K562 (cell line): Measurements from ENCODE around the gene GDF15. TPM values are rescaled to one million over a fixed set of nuclear protein-coding genes. Genes with fewer than 3 reads are reported as not detected.

Experiments
- CCAR2 ChIP-seq: fragments of 200-400 bp; formaldehyde crosslinking; IDR thresholded peaks from 2 replicates; pipeline ENCODE4 v1.6.1; 2017; ENCODE audit warnings: mild to moderate bottlenecking, low read depth, low read length
- CHD4 ChIP-seq: fragments of 200-600 bp; sonication (generic); IDR thresholded peaks from 3 replicates; pipeline ENCODE4 v1.6.1; 2012; ENCODE audit warnings: low read depth, mild to moderate bottlenecking, mixed read lengths, low read length, inconsistent platforms; ENCODE audit not compliant: insufficient read depth, insufficient replicate concordance, poor library complexity, severe bottlenecking
- CXXC5 ChIP-seq: fragments of 250-450 bp; sonication (Bioruptor Pico); IDR thresholded peaks from 2 replicates; pipeline ENCODE4 v1.8.0; 2022; ENCODE audit warnings: inconsistent platforms, mild to moderate bottlenecking, moderate library complexity
- DMBX1 ChIP-seq: fragments of 250-450 bp; sonication (Bioruptor Pico); IDR thresholded peaks from 2 replicates; pipeline ENCODE4 v1.8.0; 2022; ENCODE audit warnings: inconsistent platforms, mild to moderate bottlenecking, moderate library complexity, borderline replicate concordance
- EHMT2 ChIP-seq: fragments of 450-650 bp; IDR thresholded peaks from 2 replicates; pipeline ENCODE4 v1.6.1; 2018; ENCODE audit warnings: antibody characterized with exemption
- ELF4 ChIP-seq: fragments of 450-650 bp; formaldehyde crosslinking; IDR thresholded peaks from 2 replicates; pipeline ENCODE4 v1.4.0; 2022; ENCODE audit warnings: missing genetic modification characterization
- ETV6 ChIP-seq, 3 experiments: fragments of 150-350 bp in 1 of 3; sonication (generic) in 1 of 3; formaldehyde crosslinking in 1 of 3; IDR thresholded peaks; 2 replicates each; pipeline versions ENCODE4 v1.6.1 to v1.8.0; 2014 to 2022; ENCODE audit warnings: borderline replicate concordance in 2 of 3, low read depth in 2 of 3, antibody characterized with exemption in 1 of 3, low read length in 1 of 3, mild to moderate bottlenecking in 1 of 3, missing genetic modification reagents in 1 of 3
- HDAC3 ChIP-seq: fragments of 450-650 bp; IDR thresholded peaks from 2 replicates; pipeline ENCODE4 v1.6.1; 2018; ENCODE audit warnings: borderline replicate concordance, mild to moderate bottlenecking, moderate library complexity; ENCODE audit not compliant: partially characterized antibody
- HDAC6 ChIP-seq: IDR thresholded peaks from 2 replicates; pipeline ENCODE4 v1.6.1; 2012; ENCODE audit warnings: low read depth, mild to moderate bottlenecking, control low read depth, inconsistent platforms, low read length, moderate library complexity
- KAT8 ChIP-seq: fragments of 450-650 bp; IDR thresholded peaks from 2 replicates; pipeline ENCODE4 v1.6.1; 2016; ENCODE audit warnings: low read depth, mild to moderate bottlenecking
- L3MBTL2 ChIP-seq: fragments of 450-650 bp; IDR thresholded peaks from 2 replicates; pipeline ENCODE4 v1.6.1; 2016; ENCODE audit warnings: mild to moderate bottlenecking, moderate library complexity
- MAZ ChIP-seq, 2 experiments: fragments of 450-650 bp in 1 of 2; sonication (generic) in 1 of 2; formaldehyde crosslinking; IDR thresholded peaks in 1 of 2; conservative IDR thresholded peaks in 1 of 2; 2 replicates each; pipeline versions ENCODE4 v1.4.0 to v1.5.0; 2020; ENCODE audit warnings: mild to moderate bottlenecking in 1 of 2, missing genetic modification reagents in 1 of 2
- POLR2G ChIP-seq: fragments of 200-400 bp; formaldehyde crosslinking; IDR thresholded peaks from 2 replicates; pipeline ENCODE4 v1.6.1; 2017; ENCODE audit warnings: low read depth, mild to moderate bottlenecking, antibody characterized with exemption, low read length, moderate library complexity
- RBM25 ChIP-seq: fragments of 200-400 bp; formaldehyde crosslinking; IDR thresholded peaks from 2 replicates; pipeline ENCODE4 v1.6.1; 2018; ENCODE audit warnings: low read length, low read depth, moderate library complexity; ENCODE audit not compliant: severe bottlenecking
- RFX7 ChIP-seq: fragments of 250-450 bp; sonication (Bioruptor Pico); IDR thresholded peaks from 2 replicates; pipeline ENCODE4 v1.5.1; 2021; ENCODE audit warnings: mild to moderate bottlenecking
- SETDB1 ChIP-seq: IDR thresholded peaks from one replicate; pipeline ENCODE4 v1.6.1; 2012; ENCODE audit warnings: low read length, control low read depth, inconsistent platforms
- TEAD2 ChIP-seq: fragments of 450-650 bp; IDR thresholded peaks from 2 replicates; pipeline ENCODE4 v1.6.1; 2016; ENCODE audit warnings: missing genetic modification characterization, control low read depth, missing compliant biosample characterization
- ZNF764 ChIP-seq: fragments of 250-450 bp; sonication (Bioruptor Pico); IDR thresholded peaks from 2 replicates; pipeline ENCODE4 v1.4.0; 2020; ENCODE audit warnings: low read depth, mild to moderate bottlenecking, moderate library complexity
- polyA plus RNA-seq, 8 experiments: library from polyadenylated mRNA; depleted of rRNA in 4 of 8; stranded (reverse) in 5 of 8; unstranded in 3 of 8; fragments of >200 nt; fragmentation: Nextera tagmentation in 2 of 8; fragmentation: Illumina TruSeq in 1 of 8; extraction: Ambion mirVana in 2 of 8; extraction: Trizol in 1 of 8; gene quantifications; 2 replicates each; pipeline versions ENCODE4 v1.2.1 to v1.2.3, GENCODE V29; 2011 to 2014; ENCODE audit warnings: inconsistent platforms in 1 of 8, missing spikeins in 1 of 8
- total RNA-seq, 7 experiments: library from RNA; depleted of rRNA in 6 of 7; stranded (reverse); fragments of >200 nt in 6 of 7; fragmentation: Illumina TruSeq in 2 of 7; extraction: Trizol in 2 of 7; gene quantifications; 2 replicates each; pipeline versions ENCODE4 v1.2.1 to v1.2.3, GENCODE V29; 2011 to 2021; ENCODE audit warnings: low replicate concordance in 1 of 7
- TF ChIP-seq, protein P1 (sequence below): IDR thresholded peaks from 2 replicates; pipeline ENCODE4 v1.6.1; 2012; ENCODE audit warnings: low read depth, low read length, improper control_type of control experiment, borderline replicate concordance
- TF ChIP-seq, protein P2 (sequence below): IDR thresholded peaks from 2 replicates; pipeline ENCODE4 v1.6.1; 2014; ENCODE audit warnings: antibody characterized with exemption
- TF ChIP-seq, protein P3 (sequence below): fragments of 450-650 bp; IDR thresholded peaks from 2 replicates; pipeline ENCODE4 v1.6.1; 2017; ENCODE audit warnings: mild to moderate bottlenecking, moderate library complexity

The GDF15 gene
- total and polyA plus RNA-seq, 9 of the 15 experiments (the other 6 are each of a cell fraction or from before 2014, with no cell fraction given): 2.3 to 82.4 (median 12.5) TPM

DNA sequence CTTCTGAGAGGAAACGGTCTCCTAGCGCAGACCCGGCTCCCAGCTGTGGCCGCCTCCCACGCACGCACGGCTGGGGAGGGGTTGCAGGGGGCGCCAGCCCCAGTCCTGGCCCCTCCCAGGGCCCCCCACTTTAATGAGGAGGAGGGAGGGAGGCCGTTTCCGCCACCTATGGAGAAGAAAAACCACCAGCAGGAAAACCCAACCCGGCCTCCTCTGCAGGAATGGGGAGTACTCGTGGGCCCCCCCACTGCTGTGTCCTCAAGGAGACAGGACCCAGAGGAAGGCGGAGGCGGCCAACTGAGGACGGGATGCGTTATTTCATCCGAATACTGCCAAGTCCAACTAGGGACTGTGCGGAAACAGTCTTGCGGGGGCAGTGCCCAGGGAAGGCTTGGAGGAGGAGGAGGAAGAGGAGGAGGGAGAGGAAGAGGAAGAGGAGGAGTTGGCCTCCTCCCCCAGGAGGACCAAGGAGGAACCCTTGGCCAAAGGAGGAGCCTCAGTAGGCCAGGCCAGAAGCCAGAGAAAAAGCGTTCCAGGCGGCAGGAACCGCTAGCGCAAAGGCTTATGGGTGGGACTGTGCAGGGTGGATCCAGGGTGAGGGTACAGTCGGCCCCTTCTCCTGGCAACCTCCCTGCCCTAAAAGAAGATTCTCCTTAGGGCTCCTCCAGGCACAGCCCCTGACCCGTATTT, 29.4 kb downstream of the GDF15 start (continued):
- TF ChIP-seq, protein P1, sequence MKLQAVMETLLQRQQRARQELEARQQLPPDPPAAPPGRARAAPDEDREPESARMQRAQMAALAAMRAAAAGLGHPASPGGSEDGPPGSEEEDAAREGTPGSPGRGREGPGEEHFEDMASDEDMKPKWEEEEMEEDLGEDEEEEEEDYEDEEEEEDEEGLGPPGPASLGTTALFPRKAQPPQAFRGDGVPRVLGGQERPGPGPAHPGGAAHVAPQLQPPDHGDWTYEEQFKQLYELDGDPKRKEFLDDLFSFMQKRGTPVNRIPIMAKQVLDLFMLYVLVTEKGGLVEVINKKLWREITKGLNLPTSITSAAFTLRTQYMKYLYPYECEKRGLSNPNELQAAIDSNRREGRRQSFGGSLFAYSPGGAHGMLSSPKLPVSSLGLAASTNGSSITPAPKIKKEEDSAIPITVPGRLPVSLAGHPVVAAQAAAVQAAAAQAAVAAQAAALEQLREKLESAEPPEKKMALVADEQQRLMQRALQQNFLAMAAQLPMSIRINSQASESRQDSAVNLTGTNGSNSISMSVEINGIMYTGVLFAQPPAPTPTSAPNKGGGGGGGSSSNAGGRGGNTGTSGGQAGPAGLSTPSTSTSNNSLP: 0 out of 2 replicates have a peak, but pooled peaks have one; percentile 19
- TF ChIP-seq CCAR2 (peak; percentile 50; the same call in 1 of the 2 replicates), HDAC3 (peak; percentile 69), L3MBTL2 (peak; percentile 25; the same call in 1 of the 2 replicates), TEAD2 (tag) (peak; percentile 52; the same call in 1 of the 2 replicates), SETDB1 (no peak), EHMT2 (peak; percentile 65), CHD4 (no peak), POLR2G (peak; percentile 56), ELF4 (CRISPR knock-in tag) (0 out of 2 replicates have a peak, but pooled peaks have one; percentile 69), DMBX1 (peak; percentile 94), HDAC6 (no peak), RFX7 (CRISPR knock-in tag) (0 out of 2 replicates have a peak, but pooled peaks have one; percentile 47), CXXC5 (peak; percentile 79), ETV6 (IDR thresholded peaks at IDR 0.05; ENCODE audit: borderline replicate concordance in 1 of 2, low read depth in 2 of 2, low read length in 1 of 2) (peak; percentile 90 to 96), ETV6 (CRISPR knock-in tag; IDR thresholded peaks at IDR 0.05; ENCODE audit: borderline replicate concordance) (no peak), KAT8 (no peak), ZNF764 (CRISPR knock-in tag) (no peak), RBM25 (no peak), MAZ (CRISPR knock-in tag; conservative IDR thresholded peaks at IDR 0.05 in 1 of 2, IDR thresholded peaks at IDR 0.05 in 1 of 2) (peak; percentile 44 to 92)
- TF ChIP-seq, protein P2, sequence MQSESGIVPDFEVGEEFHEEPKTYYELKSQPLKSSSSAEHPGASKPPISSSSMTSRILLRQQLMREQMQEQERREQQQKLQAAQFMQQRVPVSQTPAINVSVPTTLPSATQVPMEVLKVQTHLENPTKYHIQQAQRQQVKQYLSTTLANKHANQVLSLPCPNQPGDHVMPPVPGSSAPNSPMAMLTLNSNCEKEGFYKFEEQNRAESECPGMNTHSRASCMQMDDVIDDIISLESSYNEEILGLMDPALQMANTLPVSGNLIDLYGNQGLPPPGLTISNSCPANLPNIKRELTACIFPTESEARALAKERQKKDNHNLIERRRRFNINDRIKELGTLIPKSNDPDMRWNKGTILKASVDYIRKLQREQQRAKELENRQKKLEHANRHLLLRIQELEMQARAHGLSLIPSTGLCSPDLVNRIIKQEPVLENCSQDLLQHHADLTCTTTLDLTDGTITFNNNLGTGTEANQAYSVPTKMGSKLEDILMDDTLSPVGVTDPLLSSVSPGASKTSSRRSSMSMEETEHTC: 0 out of 2 replicates have a peak, but pooled peaks have one; percentile 21
- TF ChIP-seq, protein P3, sequence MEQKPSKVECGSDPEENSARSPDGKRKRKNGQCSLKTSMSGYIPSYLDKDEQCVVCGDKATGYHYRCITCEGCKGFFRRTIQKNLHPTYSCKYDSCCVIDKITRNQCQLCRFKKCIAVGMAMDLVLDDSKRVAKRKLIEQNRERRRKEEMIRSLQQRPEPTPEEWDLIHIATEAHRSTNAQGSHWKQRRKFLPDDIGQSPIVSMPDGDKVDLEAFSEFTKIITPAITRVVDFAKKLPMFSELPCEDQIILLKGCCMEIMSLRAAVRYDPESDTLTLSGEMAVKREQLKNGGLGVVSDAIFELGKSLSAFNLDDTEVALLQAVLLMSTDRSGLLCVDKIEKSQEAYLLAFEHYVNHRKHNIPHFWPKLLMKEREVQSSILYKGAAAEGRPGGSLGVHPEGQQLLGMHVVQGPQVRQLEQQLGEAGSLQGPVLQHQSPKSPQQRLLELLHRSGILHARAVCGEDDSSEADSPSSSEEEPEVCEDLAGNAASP: no peak
